Measurements from ENCODE around the gene MAGEF1.

- TF ChIP-seq POLR2AphosphoS5 (IDR thresholded peaks at IDR 0.05) = no peak
- no peak for TF ChIP-seq POLR2A (IDR thresholded peaks at IDR 0.05)
- TF ChIP-seq CTCF (IDR thresholded peaks at IDR 0.05 in 8 of 11, conservative IDR thresholded peaks at IDR 0.05 in 3 of 11) = no peak
Observed at GRCh38 chr3:184760337-184761074, 48.6 kb upstream of the MAGEF1 start.
